Choroid plexus epithelial cell (primary cell): ENCODE results near the gene IL22RA2.

Source experiments
- DNase-seq: peaks from one replicate; pipeline ENCODE4 v3.0.0-alpha.2; 2010; ENCODE audit warnings: low read depth
- H3K4me3 ChIP-seq: 2 replicates; pipeline ENCODE4 v1.5.1; 2011; ENCODE audit warnings: low read depth, mild to moderate bottlenecking, control low read depth, low read length, moderate library complexity
- TF ChIP-seq, protein P1 (sequence below): conservative IDR thresholded peaks from 2 replicates; pipeline ENCODE4 v1.5.1; 2011; ENCODE audit warnings: low read depth, mild to moderate bottlenecking, control low read depth, inconsistent platforms, low read length, moderate library complexity

IL22RA2 gene

DNA sequence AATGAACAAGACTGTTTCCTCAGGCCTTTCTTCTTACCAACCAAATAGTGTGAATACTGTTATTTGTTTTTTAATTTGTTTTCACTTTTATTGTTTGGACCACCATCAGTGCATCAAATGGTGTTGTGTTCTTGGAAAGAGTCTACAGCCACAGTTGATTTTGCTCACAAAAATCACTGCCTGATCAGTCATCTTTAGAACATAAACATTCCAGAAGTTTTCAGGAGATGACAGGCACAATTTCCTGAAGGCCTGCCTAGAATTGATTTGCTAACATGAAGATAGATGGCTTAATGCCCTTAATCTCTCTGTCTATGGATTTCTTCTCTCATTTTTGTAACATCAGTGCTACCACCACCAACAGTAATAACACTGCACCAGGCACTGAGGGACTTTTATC is 13.5 kb downstream of the IL22RA2 start:
- TF ChIP-seq, protein P1, sequence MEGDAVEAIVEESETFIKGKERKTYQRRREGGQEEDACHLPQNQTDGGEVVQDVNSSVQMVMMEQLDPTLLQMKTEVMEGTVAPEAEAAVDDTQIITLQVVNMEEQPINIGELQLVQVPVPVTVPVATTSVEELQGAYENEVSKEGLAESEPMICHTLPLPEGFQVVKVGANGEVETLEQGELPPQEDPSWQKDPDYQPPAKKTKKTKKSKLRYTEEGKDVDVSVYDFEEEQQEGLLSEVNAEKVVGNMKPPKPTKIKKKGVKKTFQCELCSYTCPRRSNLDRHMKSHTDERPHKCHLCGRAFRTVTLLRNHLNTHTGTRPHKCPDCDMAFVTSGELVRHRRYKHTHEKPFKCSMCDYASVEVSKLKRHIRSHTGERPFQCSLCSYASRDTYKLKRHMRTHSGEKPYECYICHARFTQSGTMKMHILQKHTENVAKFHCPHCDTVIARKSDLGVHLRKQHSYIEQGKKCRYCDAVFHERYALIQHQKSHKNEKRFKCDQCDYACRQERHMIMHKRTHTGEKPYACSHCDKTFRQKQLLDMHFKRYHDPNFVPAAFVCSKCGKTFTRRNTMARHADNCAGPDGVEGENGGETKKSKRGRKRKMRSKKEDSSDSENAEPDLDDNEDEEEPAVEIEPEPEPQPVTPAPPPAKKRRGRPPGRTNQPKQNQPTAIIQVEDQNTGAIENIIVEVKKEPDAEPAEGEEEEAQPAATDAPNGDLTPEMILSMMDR, result no peak
- DNase-seq, result peak; percentile 29
- H3K4me3 ChIP-seq, result no peak overlapping the region

DNA sequence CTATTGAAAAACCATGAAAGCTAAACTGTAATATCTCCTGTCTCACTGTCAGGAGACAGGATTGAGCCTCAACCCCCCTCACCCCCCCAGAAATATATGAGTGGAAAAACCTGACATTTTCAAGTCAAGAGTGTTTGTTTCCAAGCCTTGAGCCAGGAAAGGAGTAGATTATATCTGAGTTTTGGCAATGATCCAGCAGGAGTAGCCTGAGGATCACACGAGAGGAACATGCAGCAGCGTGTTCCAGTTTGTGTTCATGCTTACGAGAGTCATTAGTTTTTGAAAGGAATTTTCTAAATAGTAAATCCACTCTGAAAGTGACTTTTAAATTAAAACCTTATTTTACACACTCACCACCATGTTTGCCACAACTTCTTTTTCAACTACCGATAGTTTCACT is 15.8 kb downstream of the IL22RA2 start:
- TF ChIP-seq, protein P1, result no peak
- DNase-seq, result peak; percentile 34
- H3K4me3 ChIP-seq, result no peak overlapping the region

DNA sequence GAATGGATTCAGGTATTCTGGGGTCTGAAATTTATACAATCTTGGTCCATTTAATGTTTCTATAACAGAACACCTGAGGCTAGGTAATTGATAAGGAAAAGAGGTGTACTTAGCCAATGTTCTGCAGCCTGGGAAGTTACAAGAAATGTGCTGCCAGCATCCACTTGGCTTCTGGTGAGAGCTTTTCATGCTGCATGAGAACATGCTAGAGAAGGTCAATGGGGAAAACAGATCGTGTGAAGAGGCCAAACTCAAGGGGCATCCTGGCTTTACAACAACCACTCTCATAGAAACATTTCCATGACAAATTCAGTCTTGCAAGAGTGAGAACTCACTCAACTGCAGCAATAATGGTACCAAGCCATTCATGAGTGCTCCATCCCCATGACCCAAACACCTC is 16.8 kb downstream of the IL22RA2 start:
- no peak for DNase-seq
- no peak overlapping the region for H3K4me3 ChIP-seq
- TF ChIP-seq, protein P1, result no peak

DNA sequence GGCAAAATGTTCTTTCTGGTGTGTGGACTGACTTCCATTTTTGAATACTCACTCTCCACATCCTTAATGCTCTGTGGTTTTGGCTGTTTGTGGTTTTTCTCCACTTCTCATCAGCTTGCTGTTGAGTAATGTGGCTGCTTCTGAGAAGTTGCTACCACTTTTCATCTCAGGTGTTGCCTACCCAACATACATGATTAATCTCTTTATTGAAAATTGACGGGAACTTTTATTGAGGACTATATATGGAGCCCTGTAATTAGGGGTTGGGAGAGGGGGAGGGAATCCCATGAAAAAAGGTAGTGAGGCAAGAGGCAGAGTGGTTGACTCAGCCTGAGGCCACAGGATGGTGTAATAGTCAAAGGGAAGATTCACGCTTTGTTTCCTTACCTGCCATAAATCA is 17.6 kb downstream of the IL22RA2 start:
- TF ChIP-seq, protein P1, result peak; percentile 14
- peak; percentile 88 for DNase-seq
- no peak overlapping the region for H3K4me3 ChIP-seq

DNA sequence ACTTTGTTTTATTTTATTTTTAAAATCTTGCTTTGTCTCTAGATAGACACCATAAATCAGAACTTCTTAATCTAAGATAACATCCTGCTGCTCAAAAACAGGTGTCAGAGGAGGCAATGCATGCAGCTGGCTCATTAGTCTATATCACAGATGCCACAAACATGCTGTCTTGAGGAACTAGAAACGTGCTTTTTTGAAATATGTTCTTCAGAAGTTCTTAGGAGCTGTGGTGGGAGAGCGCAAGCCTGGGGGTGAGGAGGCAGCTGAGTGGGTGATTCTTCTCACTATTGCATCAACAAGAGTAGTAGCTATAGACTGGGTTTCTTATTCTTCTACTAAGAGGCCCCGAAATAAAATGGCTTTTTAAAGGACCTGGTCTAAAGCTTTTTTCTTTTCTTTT is 23.4 kb downstream of the IL22RA2 start:
- H3K4me3 ChIP-seq, result no peak overlapping the region
- no peak for DNase-seq
- TF ChIP-seq, protein P1, result no peak

DNA sequence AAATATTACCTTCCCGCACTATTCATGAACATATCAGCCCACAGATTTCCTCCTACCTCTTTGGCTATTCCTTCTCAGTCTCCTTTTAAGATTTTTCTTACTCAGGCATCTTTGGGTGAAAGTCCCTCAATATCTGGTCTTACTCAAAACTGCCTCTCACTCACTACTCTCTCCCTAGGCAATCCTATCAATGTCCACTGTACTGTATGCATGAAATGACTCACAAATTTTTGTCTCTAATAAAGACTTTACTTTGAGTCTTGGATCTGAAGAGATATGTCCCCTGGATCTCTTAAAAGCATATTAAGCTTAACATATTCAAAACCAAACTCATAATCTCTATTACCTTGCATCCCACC is 24.4 kb downstream of the IL22RA2 start:
- H3K4me3 ChIP-seq, result no peak overlapping the region
- TF ChIP-seq, protein P1, result no peak
- no peak for DNase-seq

DNA sequence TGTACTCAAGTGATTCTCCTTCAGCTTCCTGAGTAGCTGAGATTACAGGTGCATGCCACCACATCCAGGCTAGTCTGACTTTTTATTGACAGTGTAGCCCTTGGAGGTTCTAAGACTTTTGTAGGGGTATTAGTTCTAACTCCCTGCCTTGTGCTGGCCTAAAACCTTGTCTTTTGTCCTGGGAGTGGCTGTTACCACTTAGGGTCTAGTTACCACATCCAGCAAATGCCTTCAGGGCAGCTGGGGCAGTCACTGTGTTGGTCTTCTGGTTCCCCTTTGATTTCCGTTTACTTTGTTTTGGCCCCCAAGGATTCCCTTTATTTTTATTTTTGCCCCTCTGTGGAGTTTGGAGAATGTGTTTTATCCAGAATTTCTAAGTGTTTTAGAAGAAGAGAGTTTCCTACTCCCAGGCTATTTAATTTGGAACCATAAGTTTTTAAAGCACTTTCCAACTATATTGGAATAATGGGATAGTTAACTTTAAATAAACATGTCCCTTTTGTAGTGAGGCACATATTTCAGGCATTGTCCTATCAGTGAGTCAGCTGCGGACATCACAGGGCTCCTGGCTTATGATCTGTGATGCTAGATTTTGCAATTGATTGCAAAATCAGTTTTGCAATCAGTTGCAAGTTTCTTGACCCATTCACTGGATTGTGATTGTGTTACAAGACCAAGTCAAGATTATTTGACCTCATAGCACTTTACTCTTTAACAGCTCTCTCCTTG is 25.0 kb downstream of the IL22RA2 start:
- TF ChIP-seq, protein P1, result no peak
- H3K4me3 ChIP-seq, result no peak overlapping the region
- peak; percentile 88 for DNase-seq
